ENCODE measurements around the gene IL4R. TPM values are rescaled to one million over a fixed set of nuclear protein-coding genes. Genes with fewer than 3 reads are reported as not detected.

IL4R gene
- total and polyA plus RNA-seq, 2 of the 13 experiments (the other 11 are each of a cell fraction or from before 2014, with no cell fraction given): 15.9 to 49.6 TPM

GRCh38 chr16:27326738-27327585 lies 13.2 kb downstream of the IL4R start (continued):
- no peak for TF ChIP-seq RARG (CRISPR knock-in tag; IDR thresholded peaks at IDR 0.05; ENCODE audit: low read depth)
- no peak for TF ChIP-seq FUBP1 (CRISPR knock-in tag; IDR thresholded peaks at IDR 0.05; ENCODE audit: borderline replicate concordance)
- no peak for TF ChIP-seq SRF (IDR thresholded peaks at IDR 0.05; ENCODE audit: low read depth, low read length)
- no peak for TF ChIP-seq ZNF282 (IDR thresholded peaks at IDR 0.05; ENCODE audit: partially characterized antibody)
- no peak for TF ChIP-seq IRX3 (CRISPR knock-in tag; IDR thresholded peaks at IDR 0.05; ENCODE audit: borderline replicate concordance, low read depth)
- TF ChIP-seq WIZ (CRISPR knock-in tag; IDR thresholded peaks at IDR 0.05): no peak
- no peak for TF ChIP-seq MED13 (CRISPR knock-in tag; IDR thresholded peaks at IDR 0.05)
- TF ChIP-seq HOXA7 (CRISPR knock-in tag; IDR thresholded peaks at IDR 0.05): no peak
- TF ChIP-seq ZNF414 (CRISPR knock-in tag; IDR thresholded peaks at IDR 0.05): no peak
- TF ChIP-seq SRSF4 (IDR thresholded peaks at IDR 0.05; ENCODE audit: low read depth, low read length, poor library complexity, severe bottlenecking): no peak
- no peak for TF ChIP-seq NFE2 (CRISPR knock-in tag; IDR thresholded peaks at IDR 0.05)
- no peak for TF ChIP-seq ZNF326 (CRISPR knock-in tag; IDR thresholded peaks at IDR 0.05; ENCODE audit: borderline replicate concordance)
- TF ChIP-seq ZUFSP (CRISPR knock-in tag; IDR thresholded peaks at IDR 0.05; ENCODE audit: borderline replicate concordance): no peak
- no peak; the same call in 1 of the 2 replicates for TF ChIP-seq IRF2 (CRISPR knock-in tag; IDR thresholded peaks at IDR 0.05)
- TF ChIP-seq U2AF2 (IDR thresholded peaks at IDR 0.05; ENCODE audit: low read depth, low read length): no peak
- no peak for TF ChIP-seq FOXK1 (CRISPR knock-in tag; IDR thresholded peaks at IDR 0.05; ENCODE audit: borderline replicate concordance, low read depth)
- no peak for TF ChIP-seq ZNF740 (CRISPR knock-in tag; IDR thresholded peaks at IDR 0.05)
- no peak for TF ChIP-seq ZFP41 (CRISPR knock-in tag; IDR thresholded peaks at IDR 0.05; ENCODE audit: borderline replicate concordance)
- TF ChIP-seq ZBTB39 (CRISPR knock-in tag; IDR thresholded peaks at IDR 0.05): no peak

All from HepG2 (cell line).